ENCODE data around the gene KDM3A. TPM values are rescaled to one million over a fixed set of nuclear protein-coding genes. Genes with fewer than 3 reads are reported as not detected.

The KDM3A gene
- total RNA-seq, 1 donor from 2014 or later = 97.0 TPM

- no peak for DNase-seq
Measured at GRCh38 chr2:86435531-86435930, 5.6 kb upstream of the KDM3A start.

GRCh38 chr2:86436328-86436727 lies 4.8 kb upstream of the KDM3A start:
- DNase-seq = no peak

GRCh38 chr2:86439879-86440630 lies 1.1 kb upstream of the KDM3A start:
- no peak for DNase-seq

DNA sequence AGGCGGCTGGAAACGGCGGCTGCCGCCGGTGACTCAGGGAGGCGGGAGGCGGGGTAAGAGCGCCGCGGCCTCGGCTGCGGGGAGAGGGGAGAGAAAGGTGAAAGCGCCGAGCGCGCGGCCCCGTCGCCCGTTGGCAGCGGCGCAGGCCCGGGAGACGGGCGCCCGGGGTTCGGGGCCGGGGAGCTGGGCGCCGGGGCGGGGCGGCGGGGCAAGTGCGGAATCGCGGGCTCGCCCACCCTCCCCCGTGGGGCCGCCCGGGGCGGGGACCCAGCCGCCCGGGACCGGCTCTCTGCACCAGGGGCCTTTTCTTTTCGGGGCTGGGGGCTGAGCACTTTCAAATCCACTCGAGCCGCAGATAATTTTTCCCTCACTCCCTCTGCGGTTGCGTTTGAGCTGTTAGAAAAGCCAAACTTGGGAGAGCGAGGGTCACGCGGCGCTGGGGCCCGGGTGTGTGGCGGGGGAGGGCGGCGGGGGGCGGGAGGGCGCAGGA lies 266 bp downstream of the KDM3A start:
- no peak for DNase-seq

DNA sequence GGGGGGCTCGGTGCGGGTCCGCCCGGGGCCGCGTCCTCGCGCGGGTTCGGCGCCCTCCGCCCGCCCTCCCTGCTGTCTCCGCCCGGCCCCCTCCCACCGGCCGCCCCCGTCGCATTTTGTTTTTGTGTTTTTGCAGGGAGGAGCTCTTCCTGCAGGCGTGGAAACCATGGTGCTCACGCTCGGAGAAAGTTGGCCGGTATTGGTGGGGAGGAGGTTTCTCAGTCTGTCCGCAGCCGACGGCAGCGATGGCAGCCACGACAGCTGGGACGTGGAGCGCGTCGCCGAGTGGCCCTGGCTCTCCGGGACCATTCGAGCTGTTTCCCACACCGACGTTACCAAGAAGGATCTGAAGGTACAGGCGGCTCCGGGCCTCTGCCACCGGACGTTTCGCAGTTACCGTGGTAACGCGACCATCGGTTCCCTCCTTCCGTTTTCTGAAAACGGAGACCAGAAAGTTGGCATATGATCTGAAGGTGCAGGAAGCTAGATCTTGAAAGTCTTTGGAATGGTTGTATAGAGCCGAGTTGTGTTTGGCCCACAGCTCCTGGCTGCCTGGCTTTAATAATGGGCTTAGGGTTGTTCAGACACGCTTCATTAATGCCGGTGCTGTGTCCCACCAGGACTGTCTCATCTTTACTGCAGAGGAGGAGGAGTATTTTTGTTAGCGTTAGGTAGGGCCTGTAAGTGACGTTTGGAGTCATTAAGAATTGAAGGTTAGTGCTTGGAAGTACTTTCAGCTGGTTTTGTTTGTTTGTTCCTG lies 891 bp downstream of the KDM3A start:
- DNase-seq = peak; percentile 74

DNA sequence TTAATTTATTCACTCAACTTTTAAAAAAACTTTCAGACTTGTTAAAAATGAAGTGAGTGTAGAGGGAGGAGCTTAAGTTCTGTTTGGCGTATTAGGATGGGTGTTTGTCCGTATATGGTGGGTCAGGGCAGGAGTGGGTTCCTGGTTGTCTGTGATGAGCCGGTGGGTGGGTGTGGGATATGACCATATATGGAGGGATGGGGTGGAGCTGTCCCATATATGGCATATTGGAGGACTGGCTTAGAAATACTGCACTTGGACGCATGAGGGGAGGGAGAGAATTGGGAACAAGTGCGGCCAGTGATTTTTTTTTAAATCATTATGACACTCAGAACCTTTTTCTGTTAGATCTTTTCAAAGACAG lies 1.5 kb downstream of the KDM3A start:
- DNase-seq = peak; percentile 86

- no peak for DNase-seq
Measured at GRCh38 chr2:86443631-86444350, 2.6 kb downstream of the KDM3A start.

GRCh38 chr2:86445436-86445835 lies 4.3 kb downstream of the KDM3A start:
- DNase-seq = no peak

DNA sequence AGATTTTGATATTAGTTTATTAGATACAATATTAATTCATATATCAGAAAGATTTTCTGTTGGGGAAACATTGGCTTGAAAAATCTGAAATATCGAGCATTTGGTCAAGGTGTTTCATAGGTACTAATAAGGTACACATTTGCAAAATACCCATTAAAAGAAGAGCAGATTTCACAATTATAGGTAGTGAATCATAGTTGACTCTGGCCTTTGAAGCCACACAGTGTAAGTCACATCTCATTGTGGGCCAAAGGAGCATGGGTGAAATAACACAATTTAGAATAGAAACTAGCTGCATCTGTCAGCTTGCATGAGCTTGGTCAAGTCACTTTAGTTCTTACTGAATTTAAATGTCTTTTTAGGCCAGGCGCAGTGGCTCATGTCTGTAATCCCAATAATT lies 4.9 kb downstream of the KDM3A start:
- DNase-seq = no peak

DNA sequence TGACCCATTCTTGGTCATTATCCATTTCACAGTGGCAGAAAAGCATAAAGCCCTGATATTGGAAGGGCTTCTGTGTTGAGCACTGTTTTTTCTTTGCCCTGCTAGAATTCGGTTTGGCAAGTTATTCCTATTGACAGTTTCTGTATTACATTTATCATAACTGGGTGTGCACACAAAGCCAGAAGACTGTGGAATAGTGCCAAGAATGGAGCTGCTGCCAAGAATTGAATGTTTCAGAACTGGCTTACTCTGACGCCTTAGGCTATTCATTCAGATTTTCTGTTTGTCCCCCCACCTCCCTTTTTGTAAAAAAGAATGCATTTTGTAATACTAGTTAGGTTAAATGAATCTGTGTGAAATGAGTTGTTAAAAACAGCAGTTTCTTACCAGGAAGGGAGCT lies 12.7 kb downstream of the KDM3A start:
- DNase-seq = peak; percentile 91

DNA sequence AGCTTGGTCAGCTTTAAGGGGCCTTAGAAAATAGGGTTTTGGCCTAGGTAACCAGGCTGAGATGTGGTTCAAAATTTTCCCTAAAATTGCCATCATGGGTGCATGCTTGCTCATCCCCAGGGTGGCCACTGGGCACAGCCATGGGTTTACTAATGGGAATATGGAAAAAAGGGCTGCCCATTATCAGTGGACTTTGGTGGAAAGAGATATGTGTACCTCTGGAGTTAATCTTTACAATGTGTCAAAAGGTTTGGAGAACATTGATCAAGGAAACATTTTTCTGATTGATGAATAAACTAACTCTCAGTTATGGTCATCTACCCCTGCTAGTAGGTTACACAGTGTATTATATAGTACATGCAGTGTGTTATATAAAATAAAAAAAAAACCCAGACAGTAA lies 13.1 kb downstream of the KDM3A start:
- DNase-seq = no peak

GRCh38 chr2:86455181-86455580 lies 14.0 kb downstream of the KDM3A start:
- no peak for DNase-seq

DNA sequence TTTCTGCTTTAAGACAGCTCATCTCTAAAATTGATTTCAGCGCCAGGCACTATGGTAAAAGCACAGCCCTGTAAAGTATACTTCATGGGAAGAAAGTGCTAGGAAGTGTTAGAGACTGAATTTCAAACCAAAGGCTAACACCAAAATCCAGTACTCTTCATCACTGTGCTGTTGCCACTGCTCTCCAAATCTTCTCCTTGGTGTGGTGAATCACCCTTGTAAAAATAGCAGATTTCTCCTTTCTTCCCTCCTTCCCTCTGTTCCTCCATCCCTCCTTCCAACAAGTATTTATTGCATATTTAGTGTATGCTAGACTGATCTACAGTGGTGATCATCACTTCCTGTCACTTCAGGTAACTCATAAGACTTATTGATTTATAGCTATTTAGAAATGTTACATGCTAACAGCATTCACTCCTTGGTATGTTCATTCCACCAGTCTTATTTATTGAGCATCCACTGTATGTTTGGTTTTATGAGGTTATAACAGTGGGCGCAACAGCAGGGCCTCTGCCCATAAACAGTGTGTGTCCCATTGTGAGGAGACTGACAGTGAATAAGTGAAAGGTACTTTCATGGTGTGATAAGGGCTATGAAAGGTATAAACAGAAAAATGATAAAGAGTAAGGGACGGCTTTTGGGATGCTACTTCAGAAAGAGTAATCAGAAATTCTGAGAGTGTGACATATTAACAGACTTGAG lies 20.0 kb downstream of the KDM3A start:
- DNase-seq = no peak

GRCh38 chr2:86464652-86465051 lies 23.5 kb downstream of the KDM3A start:
- DNase-seq = no peak

DNA sequence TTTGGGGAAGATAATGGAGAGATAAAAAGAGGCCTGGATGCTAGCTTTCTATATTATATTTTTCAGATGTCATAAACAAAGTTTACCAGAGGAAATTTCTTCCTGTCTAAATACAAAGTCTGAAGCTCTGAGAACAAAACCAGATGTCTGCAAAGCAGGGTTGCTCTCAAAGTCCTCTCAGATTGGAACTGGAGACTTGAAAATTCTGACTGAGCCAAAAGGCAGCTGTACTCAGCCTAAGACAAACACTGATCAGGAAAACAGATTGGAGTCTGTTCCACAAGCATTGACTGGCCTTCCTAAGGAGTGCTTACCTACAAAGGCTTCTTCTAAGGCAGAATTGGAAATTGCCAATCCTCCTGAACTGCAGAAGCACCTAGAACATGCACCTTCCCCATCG lies 25.1 kb downstream of the KDM3A start:
- DNase-seq = peak; percentile 31

DNA sequence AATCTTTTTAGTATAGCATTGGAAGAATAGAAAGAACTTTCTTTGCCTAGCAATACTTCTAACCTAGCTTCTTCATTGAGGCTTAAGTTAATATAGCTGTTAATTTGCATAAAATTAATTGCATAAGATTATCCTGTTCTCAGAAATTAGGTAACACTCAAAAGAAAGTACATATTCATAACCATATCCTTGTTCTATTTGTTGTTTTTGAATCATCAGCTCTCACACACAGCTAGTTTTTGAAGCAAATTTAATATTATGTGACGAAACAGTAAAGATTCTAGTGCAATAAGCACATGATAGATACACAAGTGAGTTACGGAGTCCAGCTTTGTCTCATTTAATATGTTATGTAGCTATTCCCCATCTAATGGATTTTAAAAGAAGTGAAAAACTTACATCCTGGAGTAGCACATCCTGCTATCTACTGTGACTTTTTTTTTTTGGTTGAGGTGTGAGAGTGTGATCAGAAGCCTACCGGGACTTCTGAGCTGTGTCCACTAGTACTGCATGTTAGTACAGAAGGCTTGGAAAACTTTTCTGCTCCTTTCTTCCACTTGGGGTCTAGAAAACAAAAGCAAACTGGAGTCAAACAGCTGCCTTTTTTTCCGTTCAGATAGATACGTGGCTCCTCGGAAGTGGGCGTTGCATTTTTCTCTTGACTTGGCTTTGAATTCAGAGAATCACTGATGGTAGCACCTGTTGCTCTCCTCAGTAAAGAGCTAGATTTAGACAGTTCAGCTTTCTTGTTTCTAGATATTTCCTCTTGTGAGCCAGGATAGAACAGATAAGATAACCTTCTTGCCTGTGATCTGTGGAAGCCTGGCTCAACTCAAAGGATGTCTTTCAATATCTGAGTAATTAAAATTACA lies 27.2 kb downstream of the KDM3A start:
- no peak for DNase-seq

GRCh38 chr2:86470890-86471289 lies 29.7 kb downstream of the KDM3A start:
- no peak for DNase-seq

GRCh38 chr2:86471637-86472036 lies 30.5 kb downstream of the KDM3A start:
- DNase-seq = no peak

DNA sequence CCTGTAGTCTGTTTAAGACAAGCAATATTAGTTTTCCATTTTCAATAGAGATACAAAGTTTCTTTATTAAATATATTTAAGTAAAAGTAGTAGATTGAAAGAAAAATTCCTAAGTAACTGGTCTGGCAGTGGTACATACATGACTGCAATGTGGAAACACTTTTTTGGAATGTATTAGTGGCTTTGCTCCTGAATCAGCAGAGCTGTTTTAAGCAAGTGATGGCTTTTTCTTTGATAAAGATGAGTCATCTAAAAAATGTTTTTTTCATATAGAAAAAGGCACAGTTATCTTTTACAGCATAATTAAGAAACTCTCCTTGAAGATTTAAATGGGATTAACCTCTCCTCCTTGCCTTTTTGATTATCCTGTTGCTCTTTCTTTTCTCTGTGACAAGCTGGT lies 34.9 kb downstream of the KDM3A start:
- DNase-seq = no peak

- DNase-seq = no peak
Measured at GRCh38 chr2:86476918-86477317, 35.7 kb downstream of the KDM3A start.

- no peak for DNase-seq
Measured at GRCh38 chr2:86477349-86477748, 36.2 kb downstream of the KDM3A start.

Measured in skin of body (tissue), 2 donors.